Keratinocyte (primary cell): ENCODE measurements around the gene AMBRA1. TPM values are rescaled to one million over a fixed set of nuclear protein-coding genes. Genes with fewer than 3 reads are reported as not detected.

Experiments
- DNase-seq: peaks from one replicate; pipeline ENCODE4 v3.0.0-alpha.2; 2011; ENCODE audit warnings: low read depth, missing footprints, low spot score
- FAIRE-seq: peaks from 2 replicates; lab custom pipeline; 2011; peaks lifted over from hg19 to GRCh38; lab: Jason Lieb, UNC
- H2AFZ ChIP-seq: 2 replicates; pipeline ENCODE4 v1.6.0; 2012; ENCODE audit warnings: low read length, control low read depth, inconsistent platforms; ENCODE audit not compliant: control insufficient read depth
- H3K27ac ChIP-seq: 2 replicates; pipeline ENCODE4 v1.5.1; 2011; ENCODE audit warnings: low read length; ENCODE audit not compliant: control insufficient read depth, insufficient read depth
- H3K27me3 ChIP-seq: 3 replicates; pipeline ENCODE4 v1.6.0; 2011; ENCODE audit warnings: low read length; ENCODE audit not compliant: control insufficient read depth, insufficient read depth; ENCODE audit errors: extremely low read depth
- H3K36me3 ChIP-seq, 2 experiments: 2 replicates in 1 of 2; 3 replicates in 1 of 2; pipeline ENCODE4 v1.5.1; 2011; ENCODE audit warnings: low read length in 2 of 2, mild to moderate bottlenecking in 1 of 2; ENCODE audit not compliant: control insufficient read depth in 2 of 2, insufficient read depth in 2 of 2; ENCODE audit errors: extremely low read depth in 1 of 2
- H3K4me1 ChIP-seq: 3 replicates; pipeline ENCODE4 v1.5.1; 2011; ENCODE audit warnings: low read length; ENCODE audit not compliant: control insufficient read depth, insufficient read depth; ENCODE audit errors: extremely low read depth
- H3K4me2 ChIP-seq: 3 replicates; pipeline ENCODE4 v1.6.0; 2011; ENCODE audit warnings: low read depth, low read length; ENCODE audit not compliant: control insufficient read depth, insufficient read depth; ENCODE audit errors: extremely low read depth
- H3K4me3 ChIP-seq, 3 experiments: fragments of 200-600 bp in 1 of 3; sonication (generic) in 1 of 3; 2 replicates in 2 of 3; 3 replicates in 1 of 3; pipeline ENCODE4 v1.5.1; 2011 to 2016; ENCODE audit warnings: low read length in 3 of 3, mild to moderate bottlenecking in 3 of 3, control low read depth in 2 of 3, inconsistent platforms in 1 of 3, low read depth in 1 of 3, mixed read lengths in 1 of 3, mixed run types in 1 of 3, moderate library complexity in 1 of 3; ENCODE audit not compliant: control insufficient read depth in 2 of 3, insufficient read depth in 2 of 3; ENCODE audit errors: extremely low read depth in 1 of 3
- H3K79me2 ChIP-seq: 2 replicates; pipeline ENCODE4 v1.6.0; 2012; ENCODE audit warnings: low read length; ENCODE audit not compliant: control insufficient read depth, insufficient read depth
- H3K9ac ChIP-seq: 3 replicates; pipeline ENCODE4 v1.6.0; 2011; ENCODE audit warnings: low read length; ENCODE audit not compliant: control insufficient read depth, insufficient read depth; ENCODE audit errors: extremely low read depth
- H3K9me1 ChIP-seq: 3 replicates; pipeline ENCODE4 v1.6.0; 2011; ENCODE audit warnings: low read length; ENCODE audit not compliant: control insufficient read depth, insufficient read depth; ENCODE audit errors: extremely low read depth
- H3K9me3 ChIP-seq: 2 replicates; pipeline ENCODE4 v1.5.1; 2012; ENCODE audit warnings: low read depth, low read length; ENCODE audit not compliant: control insufficient read depth
- H4K20me1 ChIP-seq: 3 replicates; pipeline ENCODE4 v1.6.0; 2011; ENCODE audit warnings: low read length; ENCODE audit not compliant: control insufficient read depth, insufficient read depth; ENCODE audit errors: extremely low read depth
- CTCF ChIP-seq, 3 experiments: IDR thresholded peaks in 1 of 3; conservative IDR thresholded peaks in 1 of 3; optimal IDR thresholded peaks in 1 of 3; 2 replicates in 2 of 3; 3 replicates in 1 of 3; pipeline versions ENCODE3 to v1.5.1; 2011; ENCODE audit warnings: low read length in 3 of 3, mild to moderate bottlenecking in 3 of 3, moderate library complexity in 2 of 3, control low read depth in 1 of 3, inconsistent platforms in 1 of 3; ENCODE audit not compliant: insufficient read depth in 2 of 3; ENCODE audit errors: extremely low read depth in 1 of 3
- EZH2 ChIP-seq: IDR thresholded peaks from one replicate; pipeline ENCODE4 v1.6.1; 2012; ENCODE audit warnings: inconsistent platforms, mild to moderate bottlenecking, low read length, moderate library complexity
- dilution Hi-C: fragments of 300-500 bp; cut with MboI; formaldehyde crosslinking; loops from one replicate; pipeline ENCODE4 v1.7.0; 2020; ENCODE audit warnings: low sequenced_read_pairs; ENCODE audit not compliant: extremely low pct_ligation_motif_present
- polyA plus RNA-seq, 5 experiments: library from polyadenylated mRNA; depleted of rRNA in 3 of 5; stranded (reverse) in 3 of 5; stranded (forward) in 1 of 5; unstranded in 1 of 5; fragments of >200 nt; gene quantifications; 1 replicate in 1 of 5; 2 replicates in 3 of 5; 3 replicates in 1 of 5; pipeline versions ENCODE4 v1.2.1 to v1.2.3, GENCODE V29; 2011 to 2012; ENCODE audit warnings: missing spikeins in 2 of 5, low read depth in 1 of 5, low replicate concordance in 1 of 5

The AMBRA1 gene
- polyA plus RNA-seq, 1 donor (not counting 4 experiments of a cell fraction or from before 2014, with no cell fraction given), result 10.5 TPM

- Histone ChIP-seq H4K20me1 (no peaks in the 10 kb centered on the region), H3K4me2 (no peak overlapping the region), H2AFZ (no peak overlapping the region), H3K9ac (no peak overlapping the region), H3K36me3 (no peaks in the 10 kb centered on the region), H3K4me3 (no peak overlapping the region), H3K4me1 (peaks cover 20% of the 10 kb centered on the region), H3K9me3 (no peaks in the 10 kb centered on the region), H3K9me1 (no peaks in the 10 kb centered on the region), H3K27ac (no peak overlapping the region), H3K79me2 (peaks cover 56% of the 10 kb centered on the region), H3K27me3 (no peaks in the 10 kb centered on the region)
- FAIRE-seq (no peak), DNase-seq (no peak)
- dilution Hi-C loops, result no loop called here
- no peak for TF ChIP-seq EZH2
- TF ChIP-seq CTCF (optimal IDR thresholded peaks at IDR 0.05 in 1 of 3, IDR thresholded peaks at IDR 0.05 in 1 of 3, conservative IDR thresholded peaks at IDR 0.05 in 1 of 3; ENCODE audit: extremely low read depth in 1 of 3, insufficient read depth in 2 of 3, low read length in 3 of 3), result no peak
These were observed 42.6 kb downstream of the AMBRA1 start for GRCh38 chr11:46551261-46551660.

- peaks cover 32% of the 10 kb centered on the region for H3K79me2 ChIP-seq
- H3K4me3 ChIP-seq, result no peak overlapping the region
- H3K4me2 ChIP-seq, result no peak overlapping the region
- H3K27me3 ChIP-seq, result no peaks in the 10 kb centered on the region
- TF ChIP-seq EZH2 (no peak), CTCF (optimal IDR thresholded peaks at IDR 0.05 in 1 of 3, IDR thresholded peaks at IDR 0.05 in 1 of 3, conservative IDR thresholded peaks at IDR 0.05 in 1 of 3; ENCODE audit: extremely low read depth in 1 of 3, insufficient read depth in 2 of 3, low read length in 3 of 3) (no peak)
- H3K36me3 ChIP-seq, result peaks cover 11 to 16% of the 10 kb centered on the region in 2 experiments
- H3K4me1 ChIP-seq, result no peaks in the 10 kb centered on the region
- no peak overlapping the region for H3K9ac ChIP-seq
- no peaks in the 10 kb centered on the region for H3K9me3 ChIP-seq
- DNase-seq (no peak), FAIRE-seq (no peak)
- no peak overlapping the region for H2AFZ ChIP-seq
- H3K27ac ChIP-seq, result no peak overlapping the region
- no peaks in the 10 kb centered on the region for H3K9me1 ChIP-seq
- H4K20me1 ChIP-seq, result no peaks in the 10 kb centered on the region
- dilution Hi-C loops, result no loop called here
These were observed 46.2 kb downstream of the AMBRA1 start for GRCh38 chr11:46547579-46547978.
